Activated T-cell treated with anti-CD3 and anti-CD28 coated beads, Interleukin-2, amount 50 U/mL, for 48 hours (primary cell): Measurements from ENCODE around the gene NBPF4.
"Not testable (repeated sequence)": the region's sequence is repeated elsewhere in the genome, so short reads cannot be mapped to it uniquely, and the experiment has no call there.

Experiments used
- DNase-seq, 2 experiments: peaks; one replicate each; pipeline ENCODE4 v3.0.0-alpha.2; 2020

NBPF4 gene

DNA sequence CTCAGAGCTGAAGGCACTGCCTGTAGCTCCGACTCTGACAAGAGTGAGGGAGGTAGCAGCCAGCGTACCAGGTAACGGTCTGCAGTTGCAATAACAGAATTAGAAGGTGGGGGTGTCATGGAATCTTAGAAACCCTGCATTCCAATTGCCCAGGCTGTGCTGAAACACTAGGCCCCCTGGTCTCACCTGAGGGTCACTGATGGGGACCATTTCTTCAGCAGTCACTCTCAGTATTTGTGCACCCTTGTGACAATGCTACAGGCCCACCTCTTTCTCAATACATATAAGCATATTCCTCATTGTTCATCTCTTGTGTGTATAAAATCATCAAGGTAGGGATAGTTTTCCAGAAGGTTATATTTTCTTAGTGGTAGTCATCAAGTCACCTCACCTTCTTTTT, at the start of gene NBPF4:
TSS of gene NBPF4 (minus strand) at position 101 of the 400 bp plus-strand sequence. CDS start 315 bp downstream, outside the sequence.
- not testable (repeated sequence) for DNase-seq

DNA sequence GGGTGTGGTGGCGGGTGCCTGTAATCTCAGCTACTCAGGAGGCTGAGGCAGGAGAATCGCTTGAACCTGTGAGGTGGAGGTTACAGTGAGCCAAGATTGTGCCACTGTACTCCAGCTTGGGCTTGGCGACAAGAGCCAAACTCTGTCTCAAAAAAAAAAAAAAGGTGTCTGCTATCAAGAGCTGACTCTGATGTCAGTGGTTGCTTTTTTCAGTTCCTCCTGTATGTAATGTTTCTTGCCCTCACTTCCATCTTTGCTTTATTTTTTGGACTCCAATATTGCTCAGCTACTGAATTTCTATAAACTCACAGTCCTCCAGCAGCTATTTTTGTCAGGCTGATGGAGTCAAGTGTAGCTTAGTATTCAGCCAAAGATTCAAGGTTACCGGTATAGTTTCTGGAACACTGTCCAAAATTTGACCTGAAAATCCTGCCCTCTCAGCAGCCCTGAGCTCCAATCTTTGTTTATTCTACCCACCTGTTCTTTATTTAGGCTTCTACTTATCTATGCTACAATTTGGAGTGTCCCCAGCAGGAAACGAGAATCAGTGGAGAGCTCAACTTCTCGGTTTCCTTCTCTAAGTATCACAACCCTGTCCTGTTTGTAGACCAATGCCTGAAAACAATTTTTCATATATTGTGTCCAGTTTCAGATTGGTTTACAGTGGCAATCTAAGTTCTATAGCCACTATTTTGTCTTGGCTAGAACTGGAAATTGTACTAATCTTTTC, 38.8 kb upstream of the NBPF4 start:
- not testable (repeated sequence) for DNase-seq

GRCh38 chr1:108272485-108273327, 28.8 kb upstream of the NBPF4 start:
- DNase-seq = not testable (repeated sequence)

GRCh38 chr1:108267097-108267496, 23.2 kb upstream of the NBPF4 start:
- not testable (repeated sequence) for DNase-seq

GRCh38 chr1:108261967-108262366, 18.1 kb upstream of the NBPF4 start:
- not testable (repeated sequence) for DNase-seq

DNA sequence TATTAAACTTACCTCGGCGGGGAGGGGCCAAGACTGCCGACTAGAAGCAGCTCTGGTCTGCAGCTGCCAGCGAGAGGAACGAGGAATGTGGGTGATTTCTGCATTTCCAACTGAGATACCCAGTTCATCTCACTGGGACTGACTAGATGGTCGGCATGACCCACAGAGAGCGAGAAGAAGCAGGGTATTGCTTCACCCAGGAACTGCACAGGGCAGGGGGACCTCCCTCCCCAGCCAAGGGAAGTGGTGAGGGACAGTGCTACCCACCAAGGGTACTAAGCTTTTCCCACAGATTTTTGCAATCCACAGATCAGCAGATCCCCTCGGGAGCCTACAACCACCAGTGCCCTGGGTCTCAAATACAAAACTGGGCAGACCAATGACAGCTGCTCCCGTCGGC, 17.6 kb upstream of the NBPF4 start:
- not testable (repeated sequence) for DNase-seq

- DNase-seq = not testable (repeated sequence)
Observed at GRCh38 chr1:108260578-108261259, 16.8 kb upstream of the NBPF4 start.

GRCh38 chr1:108255426-108255825, 11.6 kb upstream of the NBPF4 start:
- not testable (repeated sequence) for DNase-seq

DNA sequence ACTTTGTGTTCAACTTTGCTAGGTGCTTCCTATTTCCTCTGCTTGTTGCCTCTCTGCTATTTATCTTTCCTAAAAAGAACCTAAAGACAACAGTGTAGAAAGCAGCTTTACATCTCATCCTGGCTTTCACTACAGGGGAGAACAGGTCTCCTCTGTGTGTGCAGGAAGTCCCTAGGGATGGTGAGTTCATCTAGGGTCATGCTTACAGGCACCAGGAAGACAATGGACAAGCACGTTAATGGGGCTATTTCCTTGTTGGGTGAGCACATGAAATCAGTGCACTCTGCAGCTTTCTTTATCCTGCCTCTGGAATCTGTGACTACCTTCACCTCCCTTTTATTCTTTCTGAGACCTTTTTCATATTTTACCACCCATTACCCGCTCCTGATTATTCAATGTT, 4.5 kb downstream of the NBPF4 start:
- DNase-seq = not testable (repeated sequence)

GRCh38 chr1:108235308-108235707, 8.6 kb downstream of the NBPF4 start:
- not testable (repeated sequence) for DNase-seq

GRCh38 chr1:108232183-108232582, 11.7 kb downstream of the NBPF4 start:
- not testable (repeated sequence) for DNase-seq

- DNase-seq = not testable (repeated sequence)
Observed at GRCh38 chr1:108229976-108230375, 13.9 kb downstream of the NBPF4 start.

- not testable (repeated sequence) for DNase-seq
Observed at GRCh38 chr1:108227772-108228171, 16.1 kb downstream of the NBPF4 start.

DNA sequence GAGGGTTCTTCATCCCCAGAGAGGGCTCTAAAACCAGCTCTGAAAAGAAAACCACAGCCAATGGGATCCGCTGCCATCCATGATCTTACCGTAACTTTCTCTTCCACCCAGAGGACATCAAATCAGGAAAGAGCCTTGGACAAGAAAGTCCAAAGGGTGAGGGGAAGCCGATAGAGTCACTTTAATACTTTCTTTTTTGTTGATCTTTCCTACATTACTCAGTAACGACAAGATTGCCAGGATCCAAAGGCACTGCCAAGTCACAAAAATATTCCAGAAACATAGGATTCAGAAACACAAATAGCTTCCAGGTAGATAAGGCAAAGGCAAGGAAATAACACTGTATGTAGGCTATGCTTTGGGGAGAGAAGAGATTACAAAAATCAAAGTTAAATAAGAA, 17.0 kb downstream of the NBPF4 start:
- not testable (repeated sequence) for DNase-seq

GRCh38 chr1:108223226-108223625, 20.6 kb downstream of the NBPF4 start:
- not testable (repeated sequence) for DNase-seq

GRCh38 chr1:108217515-108218174, 26.2 kb downstream of the NBPF4 start:
- not testable (repeated sequence) for DNase-seq

GRCh38 chr1:108217007-108217406, 26.9 kb downstream of the NBPF4 start:
- DNase-seq = not testable (repeated sequence)

DNA sequence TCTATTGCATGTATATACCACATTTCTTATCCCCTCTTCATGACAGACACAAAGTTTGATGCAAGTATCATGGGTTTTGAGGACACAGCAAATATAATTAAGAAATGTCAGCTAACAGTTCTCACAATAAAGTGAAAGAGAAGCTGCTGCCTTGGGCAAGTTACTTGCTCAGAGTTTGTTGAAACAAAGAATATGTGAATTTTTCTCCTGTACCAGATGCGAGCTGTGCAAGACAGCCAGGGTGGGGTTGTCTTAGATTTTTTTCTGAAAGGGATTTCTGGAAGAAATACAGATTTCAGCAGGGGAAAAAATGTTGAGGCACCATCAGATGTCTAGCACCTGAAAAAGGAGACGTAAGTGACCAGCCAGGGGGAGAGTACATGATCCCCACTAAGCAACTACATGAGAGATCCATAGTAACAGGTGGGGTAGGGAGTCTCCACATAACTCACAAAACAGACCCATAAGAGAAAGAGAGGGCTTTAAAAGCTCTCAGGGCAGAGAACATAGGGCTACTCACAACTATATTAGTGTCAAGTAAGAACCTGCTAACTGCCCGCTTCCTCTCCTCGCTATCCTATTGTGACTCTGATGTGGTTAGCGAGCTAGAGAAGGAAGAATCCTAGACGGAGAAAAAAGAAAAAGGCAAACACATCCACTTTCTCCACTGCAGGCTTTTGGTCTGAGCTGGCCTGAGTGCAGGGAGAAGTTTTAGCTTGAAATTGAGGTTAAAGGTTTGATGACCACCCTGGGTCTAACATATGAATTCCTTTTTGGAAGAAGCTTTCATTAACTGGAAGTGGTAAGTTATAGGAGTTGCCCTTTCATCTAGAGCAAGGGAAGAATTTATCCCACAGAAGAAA, 27.6 kb downstream of the NBPF4 start:
- not testable (repeated sequence) for DNase-seq

- not testable (repeated sequence) for DNase-seq
Observed at GRCh38 chr1:108214641-108215465, 29.0 kb downstream of the NBPF4 start.

DNA sequence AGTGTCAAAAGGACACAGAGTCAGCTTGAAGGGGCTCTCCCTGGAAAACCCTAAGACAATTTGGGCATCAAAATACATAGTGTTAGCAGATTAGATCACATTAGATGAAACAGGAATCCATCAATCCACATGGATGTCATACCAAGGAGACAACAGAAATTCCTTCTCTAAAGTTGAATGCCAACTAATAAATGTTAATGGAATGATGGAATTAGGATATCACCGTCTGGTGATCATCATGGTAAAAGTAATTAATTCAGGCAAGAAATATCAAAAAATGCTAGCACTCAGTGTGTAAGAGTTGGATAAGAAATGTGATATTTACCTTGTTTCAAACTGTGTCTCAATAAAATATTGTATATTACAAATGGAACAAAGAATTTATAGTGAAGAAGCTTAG, 32.9 kb downstream of the NBPF4 start:
- no peak for DNase-seq
